OCI-LY3 (cell line): ENCODE results near the gene ZNF878.

Source experiments
- H2AFZ ChIP-seq: fragments of 200-600, 300-600 bp; shearing (Covaris generic); 2 replicates; pipeline ENCODE4 v1.6.0; 2014; ENCODE audit warnings: antibody characterized with exemption, low read depth, low read length
- H3K27ac ChIP-seq: fragments of 200-600, 300-600 bp; sonication (generic); 2 replicates; pipeline ENCODE4 v1.5.1; 2014; ENCODE audit warnings: mild to moderate bottlenecking, low read length, moderate library complexity, mixed read lengths
- H3K27me3 ChIP-seq: fragments of 200-600, 300-600 bp; sonication (generic); 2 replicates; pipeline ENCODE4 v1.6.1; 2014; ENCODE audit warnings: low read depth, low read length, mixed read lengths
- H3K36me3 ChIP-seq: fragments of 200-600, 300-600 bp; sonication (generic); replicated peaks from 2 replicates; pipeline ENCODE3; 2014; ENCODE audit warnings: low read depth, low read length, mixed read lengths
- H3K4me1 ChIP-seq: fragments of 300-600, 200-600 bp; sonication (generic); 2 replicates; pipeline ENCODE4 v1.6.1; 2014; ENCODE audit warnings: low read length, mixed read lengths
- H3K4me2 ChIP-seq: fragments of 200-600, 300-600 bp; sonication (generic); 2 replicates; pipeline ENCODE4 v1.6.1; 2014; ENCODE audit warnings: low read length, mixed read lengths
- H3K4me3 ChIP-seq: fragments of 300-600, 200-600 bp; sonication (generic); 2 replicates; pipeline ENCODE4 v1.5.1; 2014; ENCODE audit warnings: antibody characterized with exemption, mild to moderate bottlenecking, low read length, moderate library complexity
- H3K79me2 ChIP-seq: fragments of 300-600, 200-600 bp; shearing (Covaris generic); 2 replicates; pipeline ENCODE4 v1.6.1; 2014; ENCODE audit warnings: mild to moderate bottlenecking, low read length, mixed read lengths
- H3K9ac ChIP-seq: fragments of 300-600, 200-600 bp; shearing (Covaris generic); 2 replicates; pipeline ENCODE4 v1.6.0; 2014; ENCODE audit warnings: mild to moderate bottlenecking, low read length, moderate library complexity
- H3K9me3 ChIP-seq: fragments of 200-600, 300-600 bp; shearing (Covaris generic); 2 replicates; pipeline ENCODE4 v1.6.1; 2014; ENCODE audit warnings: low read length, mixed read lengths; ENCODE audit not compliant: insufficient read depth
- H4K20me1 ChIP-seq: fragments of 200-600, 300-600 bp; sonication (generic); 2 replicates; pipeline ENCODE4 v1.6.1; 2016; ENCODE audit warnings: low read length, mixed read lengths; ENCODE audit not compliant: insufficient read depth
- CTCF ChIP-seq: fragments of 200-600, 300-600 bp; sonication (generic); IDR thresholded peaks from 2 replicates; pipeline ENCODE4 v1.5.1; 2014; ENCODE audit warnings: antibody characterized with exemption, low read length, low read depth
- EZH2phosphoT487 ChIP-seq: fragments of 200-600 bp; shearing (Covaris generic); IDR thresholded peaks from 2 replicates; pipeline ENCODE4 v1.6.1; 2018; ENCODE audit warnings: antibody characterized with exemption, mixed run types, low read depth

The ZNF878 gene

GRCh38 chr19:12052497-12053169 is at the start of gene ZNF878:
Gene ZNF878 (minus strand): TSS chr19:12052961. CDS start chr19:12052801, 160 bp downstream.
- Histone ChIP-seq H3K9me3 (0 out of 2 replicates have a peak, but pooled peaks cover 3% of the 10 kb centered on the region), H4K20me1 (no peaks in the 10 kb centered on the region), H3K79me2 (no peaks in the 10 kb centered on the region), H2AFZ (peak within 1 kb of the TSS; percentile 92), H3K4me3 (peak within 1 kb of the TSS; percentile 88), H3K27ac (peak within 1 kb of the TSS; percentile 53), H3K9ac (peak within 1 kb of the TSS; percentile 77), H3K27me3 (peaks cover 17% of the 10 kb centered on the region), H3K36me3 (peaks cover 10% of the 10 kb centered on the region), H3K4me1 (no peaks in the 10 kb centered on the region; the same call in 1 of the 2 replicates), H3K4me2 (peak within 1 kb of the TSS; percentile 88)
- peak; percentile 35; the same call in 1 of the 2 replicates for TF ChIP-seq CTCF
- TF ChIP-seq EZH2phosphoT487: no peak

GRCh38 chr19:12098040-12098439 is 45.3 kb upstream of the ZNF878 start:
- no peaks in the 10 kb centered on the region for H3K27me3 ChIP-seq
- H3K27ac ChIP-seq: no peak overlapping the region
- no peak overlapping the region for H3K9ac ChIP-seq
- no peak overlapping the region for H2AFZ ChIP-seq
- peaks cover 21% of the 10 kb centered on the region for H3K79me2 ChIP-seq
- 0 out of 2 replicates have a peak, but pooled peaks cover 3% of the 10 kb centered on the region for H3K9me3 ChIP-seq
- no peak overlapping the region for H3K4me3 ChIP-seq
- TF ChIP-seq CTCF (no peak), EZH2phosphoT487 (no peak)
- H3K4me1 ChIP-seq: peaks cover 4% of the 10 kb centered on the region
- peaks cover 43% of the 10 kb centered on the region for H3K36me3 ChIP-seq
- no peaks in the 10 kb centered on the region for H4K20me1 ChIP-seq
- H3K4me2 ChIP-seq: no peak overlapping the region

- Histone ChIP-seq H3K27ac (no peak overlapping the region), H3K36me3 (peaks cover 43% of the 10 kb centered on the region), H3K4me1 (peaks cover 14% of the 10 kb centered on the region), H3K9me3 (0 out of 2 replicates have a peak, but pooled peaks cover 3% of the 10 kb centered on the region), H2AFZ (no peak overlapping the region), H3K9ac (no peak overlapping the region), H3K79me2 (peaks cover 24% of the 10 kb centered on the region), H3K27me3 (no peaks in the 10 kb centered on the region), H3K4me3 (no peak overlapping the region), H4K20me1 (no peaks in the 10 kb centered on the region), H3K4me2 (no peak overlapping the region)
- TF ChIP-seq CTCF (no peak), EZH2phosphoT487 (no peak)
These were observed 42.5 kb upstream of the ZNF878 start for GRCh38 chr19:12095111-12095790.

GRCh38 chr19:12093777-12094176 is 41.0 kb upstream of the ZNF878 start:
- H4K20me1 ChIP-seq: no peaks in the 10 kb centered on the region
- no peaks in the 10 kb centered on the region for H3K27me3 ChIP-seq
- peaks cover 24% of the 10 kb centered on the region for H3K79me2 ChIP-seq
- no peak overlapping the region for H3K4me3 ChIP-seq
- no peak overlapping the region; the same call in 1 of the 2 replicates for H3K4me2 ChIP-seq
- no peak overlapping the region for H2AFZ ChIP-seq
- H3K36me3 ChIP-seq: peaks cover 40% of the 10 kb centered on the region
- H3K4me1 ChIP-seq: peaks cover 14% of the 10 kb centered on the region
- H3K9ac ChIP-seq: no peak overlapping the region
- no peak for TF ChIP-seq CTCF
- no peak for TF ChIP-seq EZH2phosphoT487
- 0 out of 2 replicates have a peak, but pooled peaks cover 3% of the 10 kb centered on the region for H3K9me3 ChIP-seq
- no peak overlapping the region for H3K27ac ChIP-seq
